ENCODE results near the gene CES4A.
"Not testable (repeated sequence)": the region's sequence is repeated elsewhere in the genome, so short reads cannot be mapped to it uniquely, and the experiment has no call there.

Gene CES4A

DNA sequence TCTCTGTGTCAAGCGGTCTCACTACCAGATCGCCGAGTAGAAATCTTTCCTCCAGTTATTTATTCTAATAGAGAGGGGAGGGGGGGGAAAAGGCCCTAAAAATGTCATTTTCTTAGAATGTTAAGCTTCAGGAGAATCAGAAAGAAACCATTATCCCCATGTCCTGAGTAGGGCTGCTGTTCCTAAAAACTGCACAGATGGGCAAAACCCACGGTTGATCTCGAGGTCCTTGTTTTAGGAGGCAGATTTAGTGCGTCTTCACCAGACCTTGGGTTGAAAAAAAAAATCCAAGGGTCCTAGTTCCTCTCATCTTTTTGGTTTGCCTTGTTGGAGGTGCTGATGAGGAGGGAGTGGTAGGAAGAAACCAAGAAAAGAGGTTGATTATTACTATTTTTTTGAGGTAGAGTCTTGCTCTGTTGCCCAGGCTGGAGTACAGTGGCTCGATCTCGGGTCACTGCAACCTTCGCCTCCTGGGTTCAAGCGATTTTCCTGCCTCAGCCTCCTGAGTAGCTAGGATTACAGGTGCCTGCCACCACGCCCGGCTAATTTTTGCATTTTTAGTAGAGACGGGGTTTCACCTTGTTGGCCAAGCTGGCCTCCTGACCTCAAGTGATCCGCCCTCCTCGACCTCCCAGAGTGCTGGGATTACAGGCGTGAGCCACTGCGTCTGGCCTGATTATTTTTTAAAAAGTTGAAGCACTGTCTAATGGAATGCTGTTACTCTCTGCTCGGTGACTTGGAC lies 42.0 kb downstream of the CES4A start:
- no peak for DNase-seq (ENCODE audit: low read depth, low spot score)
- H3K4me3 ChIP-seq (ENCODE audit: low read length): peak overlapping the region; percentile 61

DNA sequence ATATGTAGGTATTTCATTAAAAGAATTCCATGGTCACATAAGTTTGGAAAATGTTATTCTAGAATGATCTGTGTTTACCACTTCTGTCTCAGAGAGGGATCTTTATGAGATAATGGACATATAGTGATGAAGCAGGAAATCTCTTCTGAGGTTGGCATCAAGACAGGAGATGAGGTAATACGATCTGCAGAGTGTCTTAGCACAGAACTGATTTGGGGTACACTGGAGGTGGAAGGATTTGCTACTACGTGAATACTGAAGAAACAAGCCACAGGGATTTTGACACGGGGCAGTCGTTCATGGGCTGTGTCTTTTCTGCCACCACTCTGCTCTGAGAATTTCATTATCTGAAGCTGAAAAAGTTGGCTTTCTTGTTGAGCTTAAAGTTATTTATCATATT lies 46.1 kb downstream of the CES4A start:
- no peak for DNase-seq (ENCODE audit: low read depth, low spot score)
- H3K4me3 ChIP-seq (ENCODE audit: low read length): no peak overlapping the region

DNA sequence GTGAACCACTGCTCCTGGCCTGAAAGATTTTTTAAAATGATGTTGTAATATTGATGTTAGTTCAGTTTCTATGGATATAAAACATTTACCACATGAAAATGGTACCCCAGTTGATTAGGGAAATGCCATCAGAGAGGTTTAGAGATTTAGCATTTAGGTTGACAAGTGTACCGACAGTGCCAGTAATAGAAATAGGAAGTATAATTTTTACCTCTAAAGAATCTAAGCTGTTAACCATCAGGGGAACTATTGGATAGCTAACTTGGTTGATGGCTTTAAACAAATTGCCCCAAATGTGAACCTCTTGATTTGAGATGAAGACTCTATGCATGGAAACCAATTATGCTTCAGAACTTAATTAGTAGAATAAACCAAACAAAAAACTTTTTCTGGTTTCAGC lies 47.0 kb downstream of the CES4A start:
- no peak overlapping the region for H3K4me3 ChIP-seq (ENCODE audit: low read length)
- DNase-seq (ENCODE audit: low read depth, low spot score): no peak

DNA sequence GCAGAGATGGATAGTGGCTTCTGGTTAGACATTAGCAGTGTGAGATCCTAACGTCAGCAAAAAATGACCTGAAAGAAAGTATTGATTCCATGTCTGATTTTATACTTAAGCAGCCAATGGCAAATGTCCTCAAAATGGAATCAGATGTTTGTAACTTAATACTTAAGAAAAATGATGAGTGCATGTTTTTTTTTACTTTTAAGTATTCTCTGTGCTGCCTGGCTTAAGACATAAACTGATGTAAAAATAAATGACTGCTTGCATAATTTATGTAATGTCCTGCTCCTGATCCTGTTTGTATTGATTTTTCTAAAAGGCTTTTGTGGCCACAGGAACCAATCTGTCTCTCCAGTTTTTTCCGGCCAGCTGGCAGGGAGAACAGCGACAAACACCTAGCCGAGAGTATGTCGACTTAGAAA lies 47.9 kb downstream of the CES4A start:
- no peak overlapping the region for H3K4me3 ChIP-seq (ENCODE audit: low read length)
- no peak for DNase-seq (ENCODE audit: low read depth, low spot score)

DNA sequence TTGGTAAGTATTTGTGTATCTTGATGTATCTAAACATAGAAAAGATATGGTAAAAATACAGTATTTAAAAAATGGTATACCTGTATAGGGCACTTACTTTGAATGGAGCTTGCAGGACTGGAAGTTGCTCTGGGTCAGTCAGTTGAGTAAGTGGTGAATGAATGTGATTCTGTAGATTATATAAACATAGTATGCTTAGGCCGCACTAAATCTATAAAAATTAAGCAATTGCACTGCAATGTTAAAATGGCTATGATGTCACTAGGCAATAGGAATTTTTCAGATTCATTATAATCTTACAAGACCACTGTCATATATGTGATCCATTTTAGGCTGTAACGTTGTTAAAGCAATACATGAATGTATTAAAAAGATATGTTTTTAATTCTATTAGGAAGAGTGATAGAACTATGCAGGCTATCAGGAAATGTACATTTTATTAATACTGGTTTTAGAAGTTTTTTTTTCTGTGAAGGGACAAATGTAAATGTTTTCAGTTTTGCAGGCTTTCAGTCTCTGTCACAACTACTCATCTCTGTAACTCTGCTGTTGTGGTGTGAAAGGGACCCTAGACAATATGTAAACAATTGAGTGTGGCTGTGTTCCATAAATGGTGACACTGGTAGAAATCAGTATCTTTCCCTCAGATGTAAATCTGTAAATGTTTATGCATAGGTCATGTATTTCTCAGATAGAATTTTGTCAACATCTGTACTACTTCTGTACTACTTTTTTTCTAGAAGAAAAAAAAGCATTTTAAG lies 51.1 kb downstream of the CES4A start:
- H3K4me3 ChIP-seq (ENCODE audit: low read length): no peak overlapping the region
- no peak for DNase-seq (ENCODE audit: low read depth, low spot score)

DNA sequence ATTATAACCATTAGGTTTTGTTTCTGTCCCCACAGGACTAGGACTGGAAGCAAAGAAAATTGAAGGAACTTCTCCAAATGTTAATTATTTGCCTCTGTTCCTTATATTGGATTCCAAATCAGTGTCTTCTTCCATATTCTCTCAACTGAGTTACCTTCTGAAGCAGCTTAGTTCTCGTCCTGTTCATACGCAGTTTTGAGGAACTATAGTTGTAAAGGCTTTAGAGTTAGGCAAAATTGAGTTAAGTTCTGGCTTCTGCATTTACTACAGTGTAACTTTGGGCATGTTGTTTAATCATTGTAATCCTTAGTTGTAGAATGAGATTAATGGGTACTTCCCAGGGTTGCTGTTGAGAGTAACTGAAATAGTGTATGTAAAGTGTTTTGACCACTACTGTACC lies 51.8 kb downstream of the CES4A start:
- H3K4me3 ChIP-seq (ENCODE audit: low read length): no peak overlapping the region
- no peak for DNase-seq (ENCODE audit: low read depth, low spot score)

DNA sequence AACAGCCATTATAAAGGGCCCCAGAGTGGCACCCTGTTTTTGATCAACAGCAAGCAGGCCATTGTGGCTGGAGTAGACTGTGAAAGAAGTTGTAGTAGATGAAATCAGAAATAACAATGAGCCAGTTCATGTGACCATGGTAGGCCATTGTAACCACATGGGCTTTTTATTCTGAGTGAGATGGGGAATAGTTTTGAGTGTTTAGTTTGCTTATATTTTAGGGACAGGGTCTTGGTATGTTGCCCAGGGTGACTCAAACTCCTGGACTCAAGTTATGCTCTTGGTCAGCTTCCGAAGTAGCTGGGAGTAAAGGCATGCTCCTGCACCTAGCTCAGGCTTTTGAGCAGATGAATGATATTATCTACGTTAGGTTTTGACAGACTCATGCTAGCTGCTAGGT lies 52.5 kb downstream of the CES4A start:
- no peak for DNase-seq (ENCODE audit: low read depth, low spot score)
- no peak overlapping the region for H3K4me3 ChIP-seq (ENCODE audit: low read length)

DNA sequence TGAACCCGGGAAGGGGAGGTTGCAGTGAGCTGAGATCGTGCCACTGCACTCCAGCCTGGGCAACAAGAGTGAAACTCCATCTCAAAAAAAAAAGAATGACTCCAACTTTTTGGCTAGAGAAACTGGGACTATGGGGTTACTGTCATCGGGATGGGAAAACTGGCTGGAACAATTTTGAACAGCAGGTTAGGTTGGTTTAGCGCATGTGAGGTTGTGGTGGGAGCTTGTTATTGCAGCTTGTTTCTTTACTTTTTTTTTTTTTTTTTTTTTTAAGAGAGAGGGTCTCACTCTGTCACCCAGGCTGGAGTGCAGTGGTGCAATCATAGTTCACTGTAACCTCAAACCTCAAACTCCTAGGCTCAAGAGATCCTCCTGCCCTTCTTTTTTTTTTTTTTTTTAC lies 53.1 kb downstream of the CES4A start:
- DNase-seq (ENCODE audit: low read depth, low spot score); H3K4me3 ChIP-seq (ENCODE audit: low read length): not testable (repeated sequence)

DNA sequence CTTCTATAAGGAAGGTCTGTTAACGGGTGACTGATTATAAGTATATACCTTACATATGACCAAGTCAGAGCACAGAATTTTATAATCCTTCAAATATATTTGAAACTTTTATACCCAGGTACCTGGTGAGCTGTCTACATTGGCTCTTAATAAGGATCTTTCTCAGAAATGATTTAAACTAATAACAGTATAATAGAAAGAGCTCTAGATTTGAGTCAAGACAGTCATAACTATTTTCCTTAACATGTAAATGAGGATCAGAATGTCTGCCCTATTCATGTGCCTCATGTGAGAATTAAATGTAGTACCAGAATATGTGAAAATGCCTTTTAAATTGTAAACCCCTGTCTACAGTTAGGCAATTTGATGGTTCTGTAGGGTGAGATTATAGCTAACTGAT lies 55.0 kb downstream of the CES4A start:
- no peak for DNase-seq (ENCODE audit: low read depth, low spot score)
- H3K4me3 ChIP-seq (ENCODE audit: low read length): no peak overlapping the region

DNA sequence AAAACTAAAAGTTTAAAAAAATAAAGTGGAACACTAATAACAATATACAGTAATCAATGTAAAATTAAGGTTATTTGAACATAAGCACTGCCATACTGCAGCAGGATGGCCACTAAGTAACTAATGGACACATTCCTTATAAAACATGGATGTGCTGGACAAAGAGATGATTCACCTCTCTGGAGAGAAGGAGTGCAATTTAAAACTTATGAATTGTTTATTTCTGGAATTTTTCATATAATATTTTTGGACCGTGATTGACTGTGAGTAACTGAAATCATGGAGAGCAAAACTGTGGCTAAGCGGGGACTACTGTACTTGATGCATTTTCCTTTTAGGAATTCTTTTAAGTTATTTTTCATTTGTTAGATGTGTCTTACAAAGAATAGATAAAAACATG lies 62.4 kb downstream of the CES4A start:
- no peak for DNase-seq (ENCODE audit: low read depth, low spot score)
- no peak overlapping the region for H3K4me3 ChIP-seq (ENCODE audit: low read length)

DNA sequence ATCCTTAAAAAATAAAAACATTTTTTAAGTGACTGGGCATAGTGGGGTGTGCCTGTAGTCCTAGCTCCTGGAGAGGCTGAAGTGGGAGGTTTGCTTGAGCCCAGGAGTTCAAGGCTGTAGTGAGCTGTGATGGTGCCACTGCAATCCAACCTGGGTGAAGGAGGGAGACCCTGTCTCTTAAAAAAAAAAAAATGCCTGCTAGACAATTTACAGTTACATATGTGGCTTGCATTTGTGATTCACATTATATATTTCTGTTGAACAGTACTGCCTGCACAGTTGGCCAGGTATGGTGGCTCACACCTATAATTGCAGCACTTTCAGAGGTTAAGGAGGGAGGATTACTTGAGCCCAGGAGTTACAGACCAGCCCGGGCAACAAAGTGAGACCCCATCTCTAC lies 64.0 kb downstream of the CES4A start:
- DNase-seq (ENCODE audit: low read depth, low spot score): no peak
- H3K4me3 ChIP-seq (ENCODE audit: low read length): no peak overlapping the region

DNA sequence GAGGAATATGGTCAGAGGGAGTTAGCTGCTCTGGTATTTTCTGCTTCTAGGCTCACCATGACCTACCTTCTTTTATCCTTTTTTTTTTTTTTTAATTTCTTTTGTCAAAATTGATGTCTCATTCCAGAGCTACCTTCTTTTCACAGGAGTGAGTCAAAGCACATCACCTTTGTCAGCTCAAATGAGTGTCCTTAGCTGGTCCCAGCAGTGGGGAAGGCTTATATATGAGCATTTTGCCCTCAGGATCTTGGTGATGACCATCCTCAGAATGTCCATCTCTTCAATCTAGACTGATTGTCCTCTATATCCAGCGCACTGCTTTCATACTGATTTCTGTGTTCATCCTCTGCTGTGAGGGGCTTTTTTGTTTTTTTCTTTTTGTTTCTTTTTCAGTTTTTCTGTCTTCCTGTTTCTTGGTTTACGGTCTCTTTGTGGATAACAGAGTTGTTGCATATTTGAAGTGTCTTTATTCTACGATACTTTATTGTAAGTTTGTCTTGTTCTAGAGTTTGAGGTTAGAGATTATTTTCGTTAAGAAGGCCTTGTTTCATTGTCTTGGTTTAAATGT lies 65.5 kb downstream of the CES4A start:
- peak overlapping the region; percentile 4; the same call in 1 of the 2 replicates for H3K4me3 ChIP-seq (ENCODE audit: low read length)
- no peak for DNase-seq (ENCODE audit: low read depth, low spot score)

DNA sequence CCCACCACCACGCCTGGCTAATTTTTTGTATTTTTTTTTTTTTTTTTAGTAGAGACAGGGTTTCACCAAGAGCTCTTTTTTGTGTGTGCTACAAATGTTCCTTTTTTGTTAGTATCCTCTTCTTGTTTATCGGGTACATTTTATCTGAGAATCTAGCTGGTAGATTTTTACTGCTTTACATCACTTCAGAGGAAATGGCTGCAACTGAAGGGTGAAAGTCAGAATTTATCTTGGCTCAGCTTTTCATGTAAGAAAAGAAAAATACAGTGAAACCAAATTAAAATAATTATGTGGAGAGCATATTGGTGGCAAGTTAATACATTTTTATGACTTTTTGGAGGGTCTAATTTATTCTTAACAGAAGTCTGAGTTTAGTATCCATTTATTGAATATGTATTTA lies 66.5 kb downstream of the CES4A start:
- H3K4me3 ChIP-seq (ENCODE audit: low read length): no peak overlapping the region
- DNase-seq (ENCODE audit: low read depth, low spot score): no peak

DNA sequence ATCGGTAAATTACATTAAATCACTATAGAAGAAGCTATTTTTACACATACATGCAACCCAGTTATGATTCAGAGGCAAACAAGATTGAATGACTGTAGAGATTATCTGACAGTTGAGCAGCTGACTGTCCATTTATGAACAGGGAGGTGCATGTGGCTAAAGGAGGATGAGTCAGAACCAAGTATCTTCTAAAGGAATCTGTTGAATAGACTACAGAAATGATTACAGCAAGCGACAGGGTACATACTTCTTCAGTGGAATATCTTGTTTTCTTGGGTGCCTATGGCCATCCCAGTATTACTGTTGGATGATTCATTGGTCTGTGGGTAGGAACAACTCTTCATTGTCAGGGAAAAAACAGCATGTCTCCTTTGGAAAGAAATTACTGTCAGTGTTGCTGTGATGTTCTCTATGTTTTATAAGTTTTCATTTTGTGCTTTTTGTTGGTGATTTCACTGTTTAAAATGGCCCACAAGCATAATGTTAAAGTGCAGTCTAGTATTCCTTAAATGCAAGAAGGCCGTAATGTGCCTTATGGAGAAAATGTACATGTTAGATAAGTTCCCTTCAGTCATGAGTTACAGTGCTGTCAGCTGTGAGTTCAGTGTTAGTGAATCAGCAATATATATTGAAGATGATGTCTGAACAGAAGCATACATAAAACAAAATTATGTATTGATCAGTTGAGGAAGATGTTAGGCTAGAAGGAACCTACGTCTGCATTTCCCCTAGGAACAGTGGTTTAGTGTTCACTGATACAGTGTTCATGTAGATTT lies 67.5 kb downstream of the CES4A start:
- DNase-seq (ENCODE audit: low read depth, low spot score): no peak
- H3K4me3 ChIP-seq (ENCODE audit: low read length): no peak overlapping the region

All from Jurkat, Clone E6-1 (cell line).